Measurements from ENCODE around the gene SIAH2. TPM values are rescaled to one million over a fixed set of nuclear protein-coding genes. Genes with fewer than 3 reads are reported as not detected.

The SIAH2 gene
- total RNA-seq, 2 experiments from 2014 or later = 22.2 to 29.1 TPM

DNA sequence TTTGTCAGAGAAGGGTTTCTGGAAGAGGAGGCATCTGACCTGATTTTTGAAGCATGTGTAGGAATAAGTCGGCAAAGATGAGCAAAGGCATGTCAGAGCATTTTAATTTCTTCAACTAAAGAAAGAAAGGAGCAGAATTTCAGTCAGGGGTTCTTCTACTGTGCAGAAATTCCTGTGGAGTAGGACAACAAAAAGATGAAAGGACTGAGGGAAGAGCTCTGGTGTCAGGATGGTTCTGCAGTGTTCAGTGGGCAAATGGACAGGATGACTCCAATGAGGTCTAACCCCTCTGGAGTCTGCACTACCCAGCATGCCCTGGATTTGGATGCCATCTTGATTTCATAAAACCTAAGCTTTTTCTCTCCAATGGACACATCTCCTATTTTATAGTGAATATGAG lies 47.7 kb upstream of the SIAH2 start:
- Histone ChIP-seq H3K27ac (ENCODE audit: low read depth, low read length, poor library complexity, severe bottlenecking) (no peak overlapping the region), H3K36me3 (ENCODE audit: insufficient read depth, low read length) (no peaks in the 10 kb centered on the region), H3K79me2 (ENCODE audit: insufficient read depth, low read depth, low read length) (no peaks in the 10 kb centered on the region), H4K20me1 (ENCODE audit: insufficient read depth, low read length) (no peaks in the 10 kb centered on the region), H3K9me2 (ENCODE audit: insufficient read depth, low read length) (no peaks in the 10 kb centered on the region), H3K9me3 (ENCODE audit: low read length) (no peaks in the 10 kb centered on the region), H3K4me3 (ENCODE audit: low read depth, low read length, poor library complexity, severe bottlenecking) (no peak overlapping the region), H2AFZ (ENCODE audit: low read length) (no peak overlapping the region), H3K4me1 (ENCODE audit: insufficient read depth, low read length, poor library complexity, severe bottlenecking) (no peaks in the 10 kb centered on the region), H3K4me2 (ENCODE audit: low read length) (no peak overlapping the region)
- DNase-seq (ENCODE audit: low spot score) = no peak
- ChIA-PET POLR2A (no interaction called here), CTCF (ENCODE audit: unreplicated experiment) (no interaction called here)
- BruUV-seq (replicated peaks) = no TSS peak
- TF ChIP-seq, protein P1, sequence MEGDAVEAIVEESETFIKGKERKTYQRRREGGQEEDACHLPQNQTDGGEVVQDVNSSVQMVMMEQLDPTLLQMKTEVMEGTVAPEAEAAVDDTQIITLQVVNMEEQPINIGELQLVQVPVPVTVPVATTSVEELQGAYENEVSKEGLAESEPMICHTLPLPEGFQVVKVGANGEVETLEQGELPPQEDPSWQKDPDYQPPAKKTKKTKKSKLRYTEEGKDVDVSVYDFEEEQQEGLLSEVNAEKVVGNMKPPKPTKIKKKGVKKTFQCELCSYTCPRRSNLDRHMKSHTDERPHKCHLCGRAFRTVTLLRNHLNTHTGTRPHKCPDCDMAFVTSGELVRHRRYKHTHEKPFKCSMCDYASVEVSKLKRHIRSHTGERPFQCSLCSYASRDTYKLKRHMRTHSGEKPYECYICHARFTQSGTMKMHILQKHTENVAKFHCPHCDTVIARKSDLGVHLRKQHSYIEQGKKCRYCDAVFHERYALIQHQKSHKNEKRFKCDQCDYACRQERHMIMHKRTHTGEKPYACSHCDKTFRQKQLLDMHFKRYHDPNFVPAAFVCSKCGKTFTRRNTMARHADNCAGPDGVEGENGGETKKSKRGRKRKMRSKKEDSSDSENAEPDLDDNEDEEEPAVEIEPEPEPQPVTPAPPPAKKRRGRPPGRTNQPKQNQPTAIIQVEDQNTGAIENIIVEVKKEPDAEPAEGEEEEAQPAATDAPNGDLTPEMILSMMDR (conservative IDR thresholded peaks at IDR 0.05; ENCODE audit: low read length) = no peak
- TF ChIP-seq EZH2phosphoT487 (IDR thresholded peaks at IDR 0.05; ENCODE audit: borderline replicate concordance, low read depth, low read length) = no peak
- intact Hi-C loops (cut with micrococcal nuclease; ENCODE audit: unreplicated experiment) = no loop called here

DNA sequence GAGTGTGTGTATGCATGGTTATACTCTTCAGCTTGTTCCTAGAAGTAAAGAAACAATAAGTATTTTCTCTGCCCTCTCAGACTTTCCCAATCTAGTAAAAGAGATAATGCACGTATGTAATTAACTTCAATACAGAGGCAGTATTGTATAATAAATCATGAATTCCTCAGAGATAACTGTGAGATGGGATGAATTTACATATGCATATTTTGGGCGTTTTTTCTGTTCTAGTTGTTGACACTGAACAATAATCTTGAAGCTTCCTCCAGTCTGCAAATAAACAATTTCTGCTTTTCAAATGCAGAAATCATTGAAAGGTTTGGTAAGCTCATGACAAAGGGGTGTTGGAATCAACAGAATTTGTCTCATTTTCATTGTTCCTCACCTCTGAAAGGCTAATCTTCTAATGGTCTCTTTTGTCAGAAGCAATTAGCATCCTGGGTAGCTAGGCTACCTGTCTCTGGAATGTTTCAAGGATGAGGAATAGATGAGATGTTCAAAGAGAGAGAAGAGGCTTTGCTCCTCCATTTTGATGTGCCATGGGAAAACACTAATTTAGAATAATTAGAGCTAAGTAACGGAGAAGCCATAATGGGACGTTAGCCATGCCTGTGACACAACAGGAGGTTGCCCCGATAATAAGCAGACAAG lies 43.3 kb upstream of the SIAH2 start:
- H3K9me2 ChIP-seq (ENCODE audit: insufficient read depth, low read length) = no peaks in the 10 kb centered on the region
- H2AFZ ChIP-seq (ENCODE audit: low read length) = no peak overlapping the region
- ChIA-PET CTCF (ENCODE audit: unreplicated experiment) (no interaction called here), POLR2A (interaction anchor here (0.7 to 1.3 kb wide), 2 partner anchors 9 to 652 kb away, joined by 3 read pairs; no protein-coding TSS in a partner anchor)
- H3K79me2 ChIP-seq (ENCODE audit: insufficient read depth, low read depth, low read length) = no peaks in the 10 kb centered on the region
- no peak overlapping the region for H3K4me3 ChIP-seq (ENCODE audit: low read depth, low read length, poor library complexity, severe bottlenecking)
- no TSS peak for BruUV-seq (replicated peaks)
- H3K4me1 ChIP-seq (ENCODE audit: insufficient read depth, low read length, poor library complexity, severe bottlenecking) = no peaks in the 10 kb centered on the region
- no peak overlapping the region for H3K27ac ChIP-seq (ENCODE audit: low read depth, low read length, poor library complexity, severe bottlenecking)
- H3K9me3 ChIP-seq (ENCODE audit: low read length) = no peaks in the 10 kb centered on the region
- no peak for DNase-seq (ENCODE audit: low spot score)
- intact Hi-C loops (cut with micrococcal nuclease; ENCODE audit: unreplicated experiment) = no loop called here
- TF ChIP-seq EZH2phosphoT487 (IDR thresholded peaks at IDR 0.05; ENCODE audit: borderline replicate concordance, low read depth, low read length) = no peak
- TF ChIP-seq, protein P1 (conservative IDR thresholded peaks at IDR 0.05; ENCODE audit: low read length) = no peak
- no peaks in the 10 kb centered on the region for H3K36me3 ChIP-seq (ENCODE audit: insufficient read depth, low read length)
- H3K4me2 ChIP-seq (ENCODE audit: low read length) = no peak overlapping the region
- H4K20me1 ChIP-seq (ENCODE audit: insufficient read depth, low read length) = no peaks in the 10 kb centered on the region

DNA sequence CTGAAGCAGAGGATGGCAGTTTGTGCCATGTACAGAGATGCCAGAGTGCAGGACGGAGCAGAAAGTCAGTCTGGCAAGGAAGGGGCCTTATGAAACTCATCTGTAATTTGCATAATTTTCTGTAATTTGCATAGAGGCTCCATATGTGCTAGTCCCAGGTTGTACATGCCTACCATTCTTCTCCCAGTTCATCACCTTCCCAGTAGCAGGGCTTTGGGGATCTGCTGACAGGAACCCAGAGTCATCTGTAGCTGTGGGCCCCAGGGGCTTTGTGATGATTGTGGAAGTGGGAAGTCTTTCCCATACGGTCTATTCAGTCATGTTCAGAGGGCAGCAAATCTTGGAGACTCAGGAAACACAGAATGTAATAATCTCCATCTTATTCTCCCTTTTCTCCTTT lies 42.4 kb upstream of the SIAH2 start:
- ChIA-PET CTCF (ENCODE audit: unreplicated experiment) (no interaction called here), POLR2A (interaction anchor here (1.2 to 1.3 kb wide), 2 partner anchors 10 to 11 kb away, joined by 3 to 5 read pairs; no protein-coding TSS in a partner anchor)
- no peak overlapping the region for H2AFZ ChIP-seq (ENCODE audit: low read length)
- no peaks in the 10 kb centered on the region for H3K4me1 ChIP-seq (ENCODE audit: insufficient read depth, low read length, poor library complexity, severe bottlenecking)
- H3K9me3 ChIP-seq (ENCODE audit: low read length) = no peaks in the 10 kb centered on the region
- no peak for TF ChIP-seq EZH2phosphoT487 (IDR thresholded peaks at IDR 0.05; ENCODE audit: borderline replicate concordance, low read depth, low read length)
- TF ChIP-seq, protein P1 (conservative IDR thresholded peaks at IDR 0.05; ENCODE audit: low read length) = no peak
- H3K4me2 ChIP-seq (ENCODE audit: low read length) = no peak overlapping the region
- intact Hi-C loops (cut with micrococcal nuclease; ENCODE audit: unreplicated experiment) = no loop called here
- no peak overlapping the region for H3K27ac ChIP-seq (ENCODE audit: low read depth, low read length, poor library complexity, severe bottlenecking)
- no peaks in the 10 kb centered on the region for H3K36me3 ChIP-seq (ENCODE audit: insufficient read depth, low read length)
- no peaks in the 10 kb centered on the region for H4K20me1 ChIP-seq (ENCODE audit: insufficient read depth, low read length)
- H3K9me2 ChIP-seq (ENCODE audit: insufficient read depth, low read length) = no peaks in the 10 kb centered on the region
- no peak overlapping the region for H3K4me3 ChIP-seq (ENCODE audit: low read depth, low read length, poor library complexity, severe bottlenecking)
- no TSS peak for BruUV-seq (replicated peaks)
- DNase-seq (ENCODE audit: low spot score) = no peak
- H3K79me2 ChIP-seq (ENCODE audit: insufficient read depth, low read depth, low read length) = no peaks in the 10 kb centered on the region

Measured in OCI-LY7 (cell line).